Endothelial cell of umbilical vein (primary cell): Measurements from ENCODE around the gene RPL11. TPM values are rescaled to one million over a fixed set of nuclear protein-coding genes. Genes with fewer than 3 reads are reported as not detected.

ENCODE experiments used
- BruUV-seq: library from RNA; stranded (reverse); fragments of 400-500 nt; replicated peaks from 2 replicates; lab custom pipeline; 2021; lab: Mats Ljungman, UMichigan
- CTCF ChIA-PET: fragments of 300-600, 350-600 bp; sonication (Branson Sonifier 250); formaldehyde crosslinking; loops from one replicate; lab custom pipeline; 2021; ENCODE audit warnings: antibody characterized with exemption, inconsistent platforms; lab: Charles Lee
- POLR2A ChIA-PET: fragments of 300-600, 350-600 bp; sonication (Branson Sonifier 250); formaldehyde crosslinking; loops from one replicate; lab custom pipeline; 2021; ENCODE audit warnings: antibody characterized with exemption, inconsistent platforms; lab: Charles Lee
- DNase-seq: peaks from one replicate; pipeline ENCODE4 v3.0.0-alpha.2; 2011; ENCODE audit warnings: low read depth, low spot score
- FAIRE-seq: peaks from 2 replicates; lab custom pipeline; 2011; peaks lifted over from hg19 to GRCh38; lab: Jason Lieb, UNC
- H2AFZ ChIP-seq: 2 replicates; pipeline ENCODE4 v1.6.0; 2012; ENCODE audit warnings: low read depth, low read length, control low read depth, inconsistent platforms
- H3K27ac ChIP-seq: 2 replicates; pipeline ENCODE4 v1.5.1; 2011; ENCODE audit warnings: low read depth, mild to moderate bottlenecking, control low read depth, low read length, moderate library complexity; ENCODE audit not compliant: insufficient read depth
- H3K27me3 ChIP-seq, 2 experiments: 2 replicates each; pipeline versions ENCODE4 v1.6.0 to v1.6.1; 2011; ENCODE audit warnings: low read length in 2 of 2, mixed read lengths in 1 of 2; ENCODE audit not compliant: control insufficient read depth in 2 of 2, insufficient read depth in 2 of 2
- H3K36me3 ChIP-seq, 2 experiments: 2 replicates in 1 of 2; 3 replicates in 1 of 2; pipeline ENCODE4 v1.5.1; 2011; ENCODE audit warnings: low read length in 2 of 2, mild to moderate bottlenecking in 1 of 2, moderate library complexity in 1 of 2; ENCODE audit not compliant: control insufficient read depth in 2 of 2, insufficient read depth in 2 of 2; ENCODE audit errors: extremely low read depth in 1 of 2
- H3K4me1 ChIP-seq: 3 replicates; pipeline ENCODE4 v1.5.1; 2011; ENCODE audit warnings: mild to moderate bottlenecking, low read length; ENCODE audit not compliant: control insufficient read depth, insufficient read depth; ENCODE audit errors: extremely low read depth
- H3K4me2 ChIP-seq: 2 replicates; pipeline ENCODE4 v1.6.1; 2011; ENCODE audit warnings: low read length, control low read depth, mixed read lengths; ENCODE audit not compliant: insufficient read depth
- H3K4me3 ChIP-seq, 3 experiments: fragments of 200-600 bp in 1 of 3; sonication (generic), shearing (Covaris generic) in 1 of 3; replicated peaks in 1 of 3; 2 replicates each; pipeline ENCODE4 v1.5.1; 2011 to 2016; ENCODE audit warnings: control low read depth in 3 of 3, low read length in 3 of 3, mild to moderate bottlenecking in 2 of 3, inconsistent platforms in 1 of 3, low read depth in 1 of 3, moderate library complexity in 1 of 3; ENCODE audit not compliant: insufficient read depth in 1 of 3
- H3K79me2 ChIP-seq: 2 replicates; pipeline ENCODE4 v1.6.0; 2012; ENCODE audit warnings: low read length, inconsistent platforms; ENCODE audit not compliant: control insufficient read depth, insufficient read depth
- H3K9ac ChIP-seq: replicated peaks from 2 replicates; pipeline ENCODE3; 2011; ENCODE audit warnings: low read length, control low read depth; ENCODE audit not compliant: insufficient read depth; ENCODE audit errors: extremely low read depth
- H3K9me1 ChIP-seq: replicated peaks from 3 replicates; pipeline ENCODE4 v1.6.0; 2011; ENCODE audit warnings: mild to moderate bottlenecking, low read length; ENCODE audit not compliant: control insufficient read depth, insufficient read depth; ENCODE audit errors: extremely low read depth
- H3K9me3 ChIP-seq: replicated peaks from 2 replicates; pipeline ENCODE4 v1.5.1; 2012; ENCODE audit warnings: low read length, inconsistent platforms; ENCODE audit not compliant: control insufficient read depth, insufficient read depth
- H4K20me1 ChIP-seq: replicated peaks from 2 replicates; pipeline ENCODE3; 2011; ENCODE audit warnings: mild to moderate bottlenecking, low read length; ENCODE audit not compliant: control insufficient read depth, insufficient read depth; ENCODE audit errors: extremely low read depth
- EZH2 ChIP-seq: IDR thresholded peaks from 2 replicates; pipeline ENCODE4 v1.6.1; 2012; ENCODE audit warnings: borderline replicate concordance, low read depth, mild to moderate bottlenecking, moderate library complexity, low read length, inconsistent platforms; ENCODE audit not compliant: severe bottlenecking
- FOS ChIP-seq: IDR thresholded peaks from 2 replicates; pipeline ENCODE4 v1.6.1; 2011; ENCODE audit warnings: mild to moderate bottlenecking, low read length, moderate library complexity, borderline replicate concordance; ENCODE audit not compliant: insufficient read depth
- GATA2 ChIP-seq: IDR thresholded peaks from 2 replicates; pipeline ENCODE4 v1.7.0; 2011; ENCODE audit warnings: low read depth, mild to moderate bottlenecking, moderate library complexity, mixed read lengths, low read length; ENCODE audit not compliant: insufficient read length, insufficient read depth
- MYC ChIP-seq: IDR thresholded peaks from one replicate; pipeline ENCODE4 v1.6.1; 2011; ENCODE audit warnings: mild to moderate bottlenecking, low read depth, low read length
- POLR2AphosphoS5 ChIP-seq: IDR thresholded peaks from 2 replicates; pipeline ENCODE4 v1.6.1; 2012; ENCODE audit warnings: low read depth, mild to moderate bottlenecking, control low read depth, low read length, moderate library complexity; ENCODE audit not compliant: insufficient read depth
- dilution Hi-C: fragments of 300-500 bp; cut with MboI; formaldehyde crosslinking; loops from one replicate; pipeline ENCODE4 v1.15.0; 2019; ENCODE audit warnings: low sequenced_read_pairs; ENCODE audit not compliant: extremely low pct_ligation_motif_present
- intact Hi-C: fragments of 100-400 bp; cut with micrococcal nuclease; formaldehyde crosslinking; loops from one replicate; pipeline ENCODE4 v1.10.0; 2022
- polyA plus RNA-seq, 4 experiments: library from polyadenylated mRNA; depleted of rRNA in 3 of 4; stranded (reverse) in 3 of 4; unstranded in 1 of 4; fragments of >200 nt; gene quantifications; 2 replicates each; pipeline versions ENCODE4 v1.2.1 to v1.2.3, GENCODE V29; 2011 to 2012; ENCODE audit warnings: missing spikeins in 1 of 4
- total RNA-seq: library from RNA; stranded (reverse); gene quantifications from 2 replicates; pipeline ENCODE4 v1.2.3, GENCODE V29; 2021
- TF ChIP-seq, protein P1 (sequence below): IDR thresholded peaks from 2 replicates; pipeline ENCODE4 v1.6.1; 2011; ENCODE audit not compliant: insufficient read depth, insufficient read length
- TF ChIP-seq, protein P2 (sequence below), 2 donors: IDR thresholded peaks; 1 replicate in 1 of 2; 2 replicates in 1 of 2; pipeline ENCODE4 v1.5.1; 2011; ENCODE audit warnings: low read length in 2 of 2, mild to moderate bottlenecking in 2 of 2, moderate library complexity in 2 of 2, control low read depth in 1 of 2, inconsistent platforms in 1 of 2, low read depth in 1 of 2; ENCODE audit not compliant: insufficient read depth in 1 of 2; ENCODE audit errors: extremely low read depth in 1 of 2

RPL11 gene
- total and polyA plus RNA-seq, 2 donors (not counting 3 experiments of a cell fraction or from before 2014, with no cell fraction given) = 861 to 1,084 TPM

DNA sequence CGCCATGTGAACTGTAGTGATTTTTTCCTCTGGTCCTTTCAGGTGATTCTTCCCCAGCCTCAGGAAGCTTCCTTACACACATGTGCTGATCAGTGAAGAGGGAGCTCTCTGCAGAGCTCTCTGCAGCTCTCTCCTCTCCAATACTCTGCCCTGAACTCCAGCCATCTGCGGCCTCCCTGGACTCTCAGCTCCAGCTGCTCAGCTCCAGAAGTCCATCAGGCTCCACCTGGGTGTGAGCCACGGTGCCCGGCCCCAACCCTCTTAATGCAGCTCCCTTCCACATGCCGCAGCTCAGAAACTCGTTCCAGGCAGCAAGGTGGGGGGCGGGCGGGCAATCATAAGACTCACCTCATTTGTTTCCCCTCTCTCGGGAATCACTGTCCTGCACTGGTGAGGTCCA, 30.9 kb upstream of the RPL11 start:
- POLR2A ChIA-PET = interaction anchor here (0.6 kb wide), 1 partner anchor 161 kb away, joined by 7 read pairs; no protein-coding TSS in a partner anchor
- CTCF ChIA-PET = interaction anchor here (1.5 to 6.1 kb wide), 3 partner anchors 9 to 164 kb away, joined by 4 to 41 read pairs (median 10); no protein-coding TSS in a partner anchor
- no TSS peak for BruUV-seq
- Histone ChIP-seq H3K4me3 (no peak overlapping the region), H3K4me1 (no peaks in the 10 kb centered on the region), H3K36me3 (no peaks in the 10 kb centered on the region), H3K27ac (no peak overlapping the region), H3K9me3 (no peaks in the 10 kb centered on the region), H3K4me2 (no peak overlapping the region), H2AFZ (no peak overlapping the region), H3K79me2 (no peaks in the 10 kb centered on the region), H4K20me1 (no peaks in the 10 kb centered on the region), H3K9me1 (no peaks in the 10 kb centered on the region), H3K27me3 (no peaks in the 10 kb centered on the region), H3K9ac (no peak overlapping the region)
- dilution Hi-C loops (no loop called here), intact Hi-C loops (no loop called here)
- no peak for FAIRE-seq
- TF ChIP-seq EZH2 (no peak), GATA2 (no peak), FOS (no peak), MYC (no peak), POLR2AphosphoS5 (no peak)
- TF ChIP-seq, protein P1, sequence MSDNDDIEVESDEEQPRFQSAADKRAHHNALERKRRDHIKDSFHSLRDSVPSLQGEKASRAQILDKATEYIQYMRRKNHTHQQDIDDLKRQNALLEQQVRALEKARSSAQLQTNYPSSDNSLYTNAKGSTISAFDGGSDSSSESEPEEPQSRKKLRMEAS = no peak
- TF ChIP-seq, protein P2, sequence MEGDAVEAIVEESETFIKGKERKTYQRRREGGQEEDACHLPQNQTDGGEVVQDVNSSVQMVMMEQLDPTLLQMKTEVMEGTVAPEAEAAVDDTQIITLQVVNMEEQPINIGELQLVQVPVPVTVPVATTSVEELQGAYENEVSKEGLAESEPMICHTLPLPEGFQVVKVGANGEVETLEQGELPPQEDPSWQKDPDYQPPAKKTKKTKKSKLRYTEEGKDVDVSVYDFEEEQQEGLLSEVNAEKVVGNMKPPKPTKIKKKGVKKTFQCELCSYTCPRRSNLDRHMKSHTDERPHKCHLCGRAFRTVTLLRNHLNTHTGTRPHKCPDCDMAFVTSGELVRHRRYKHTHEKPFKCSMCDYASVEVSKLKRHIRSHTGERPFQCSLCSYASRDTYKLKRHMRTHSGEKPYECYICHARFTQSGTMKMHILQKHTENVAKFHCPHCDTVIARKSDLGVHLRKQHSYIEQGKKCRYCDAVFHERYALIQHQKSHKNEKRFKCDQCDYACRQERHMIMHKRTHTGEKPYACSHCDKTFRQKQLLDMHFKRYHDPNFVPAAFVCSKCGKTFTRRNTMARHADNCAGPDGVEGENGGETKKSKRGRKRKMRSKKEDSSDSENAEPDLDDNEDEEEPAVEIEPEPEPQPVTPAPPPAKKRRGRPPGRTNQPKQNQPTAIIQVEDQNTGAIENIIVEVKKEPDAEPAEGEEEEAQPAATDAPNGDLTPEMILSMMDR (IDR thresholded peaks at IDR 0.05; ENCODE audit: extremely low read depth in 1 of 2, insufficient read depth in 1 of 2, low read depth in 1 of 2, low read length in 2 of 2) = no peak
- no peak for DNase-seq
